GM18951 (cell line): ENCODE data around the gene TSPAN5.

Experiments
- POLR2A ChIP-seq: IDR thresholded peaks from 4 replicates; pipeline ENCODE4 v1.6.1; 2011; ENCODE audit warnings: mild to moderate bottlenecking; ENCODE audit not compliant: insufficient read length, insufficient read depth; ENCODE audit errors: extremely low read depth
- in situ Hi-C: fragments of 300-500 bp; cut with MboI; formaldehyde crosslinking; loops from one replicate; pipeline ENCODE4 v1.12.0; 2022; ENCODE audit warnings: low sequenced_read_pairs, mixed read lengths, inconsistent platforms; ENCODE audit not compliant: unreplicated experiment

Gene TSPAN5

GRCh38 chr4:98570151-98570797 lies 88.1 kb downstream of the TSPAN5 start:
- TF ChIP-seq POLR2A: no peak
- in situ Hi-C loops: no loop called here

- no peak for TF ChIP-seq POLR2A
- in situ Hi-C loops: no loop called here
Observed at GRCh38 chr4:98568941-98569663, 89.3 kb downstream of the TSPAN5 start.

GRCh38 chr4:98567611-98568010 lies 90.8 kb downstream of the TSPAN5 start:
- TF ChIP-seq POLR2A: no peak
- in situ Hi-C loops: no loop called here

DNA sequence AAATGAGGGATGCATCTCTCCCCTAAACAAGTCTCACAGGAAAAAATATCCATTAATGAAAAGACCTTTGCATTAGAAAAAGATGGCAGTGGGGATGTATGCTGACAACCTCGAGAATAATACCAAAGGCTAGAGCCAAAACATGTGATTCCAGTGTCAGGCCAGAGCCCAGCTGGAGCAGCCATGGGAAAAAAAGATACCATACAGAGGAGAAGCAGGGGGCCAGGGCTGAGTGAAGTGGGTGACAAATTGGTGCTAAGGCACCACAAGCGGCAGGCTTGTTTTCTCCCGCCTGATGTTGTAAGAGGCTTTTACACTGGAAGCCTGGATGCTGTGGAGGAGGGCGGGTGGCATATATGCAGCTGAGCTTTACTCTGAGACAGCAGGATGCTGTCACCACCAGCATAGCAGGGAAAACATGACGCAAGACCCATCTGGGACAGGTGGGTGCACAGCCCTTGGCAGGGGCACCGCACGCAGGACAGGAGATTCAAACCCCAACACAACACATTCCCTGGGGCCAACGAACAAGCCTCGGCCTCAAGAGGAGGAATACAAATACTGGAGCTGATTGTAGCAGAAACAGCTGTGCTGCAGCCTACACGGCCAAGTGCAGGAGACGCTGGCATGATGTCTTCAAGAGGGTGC lies 91.9 kb downstream of the TSPAN5 start:
- in situ Hi-C loops: no loop called here
- no peak for TF ChIP-seq POLR2A

DNA sequence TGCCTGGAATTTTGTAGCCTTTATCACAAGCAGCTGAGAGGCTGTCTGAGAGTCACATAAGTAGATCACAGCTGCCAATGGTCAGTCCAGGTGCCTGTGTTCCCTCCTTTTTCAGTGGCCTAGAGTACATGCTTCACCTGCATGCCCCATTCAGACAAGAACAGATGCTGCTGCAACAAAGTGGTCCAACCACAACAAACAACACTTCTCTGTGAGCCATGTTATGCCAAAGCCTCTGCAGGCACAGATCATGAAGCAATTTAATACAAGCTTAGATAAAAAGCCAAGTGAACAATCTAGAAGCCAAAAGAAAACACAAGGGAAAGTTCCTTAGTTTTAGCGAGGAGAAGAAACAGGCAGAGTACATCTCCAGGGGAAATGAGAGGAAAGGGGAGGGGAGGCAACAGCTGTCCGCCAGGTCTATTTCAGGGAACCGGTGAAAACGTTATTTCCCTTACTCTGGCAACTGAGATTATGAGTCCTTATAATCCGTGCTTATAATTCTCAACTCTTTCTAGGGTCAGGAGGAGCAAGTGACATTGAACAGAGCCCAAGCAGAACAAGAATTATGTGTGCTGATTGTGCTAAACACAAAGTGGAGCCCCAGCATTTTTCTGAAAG lies 92.6 kb downstream of the TSPAN5 start:
- in situ Hi-C loops: no loop called here
- TF ChIP-seq POLR2A: no peak

DNA sequence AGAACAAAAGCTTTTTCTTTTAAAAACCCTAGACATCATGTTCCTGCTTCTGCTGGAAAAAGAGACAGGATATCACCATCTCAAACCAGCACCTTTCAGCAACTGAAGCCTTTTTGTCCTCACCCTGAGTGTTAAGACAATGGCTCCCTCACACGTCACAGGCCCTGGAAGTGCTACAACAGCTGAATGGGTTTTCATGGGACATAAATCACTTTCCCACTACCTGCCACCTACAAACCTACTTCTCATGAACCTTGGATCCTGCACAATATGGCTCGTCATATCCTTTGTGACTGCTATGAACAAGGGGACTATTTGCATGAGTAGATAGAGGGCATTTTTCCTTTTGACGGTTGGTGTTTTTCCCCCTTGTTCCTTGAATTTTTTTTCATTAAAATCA lies 93.6 kb downstream of the TSPAN5 start:
- in situ Hi-C loops: no loop called here
- TF ChIP-seq POLR2A: no peak

DNA sequence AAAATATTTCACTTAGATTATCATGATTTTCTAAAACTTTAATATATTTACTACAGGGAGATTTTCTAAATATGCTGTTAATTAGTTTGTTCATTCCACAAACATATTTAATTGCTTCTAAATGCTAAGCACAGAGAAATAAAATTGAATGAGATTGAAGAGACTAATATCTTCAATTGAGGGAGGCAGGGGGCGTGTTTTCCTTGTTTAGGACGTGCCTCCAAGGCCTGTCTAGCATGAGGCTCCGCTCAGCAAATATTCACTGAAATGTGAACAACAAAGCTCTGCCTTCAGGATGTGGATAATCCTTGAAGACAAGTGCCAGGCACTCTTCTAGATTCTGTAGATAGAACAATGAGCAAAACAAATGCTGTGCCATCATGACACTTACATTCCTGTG lies 98.1 kb downstream of the TSPAN5 start:
- no peak for TF ChIP-seq POLR2A
- in situ Hi-C loops: no loop called here

GRCh38 chr4:98558471-98559169 lies 99.8 kb downstream of the TSPAN5 start:
- TF ChIP-seq POLR2A: no peak
- in situ Hi-C loops: no loop called here

GRCh38 chr4:98557194-98557892 lies 101.1 kb downstream of the TSPAN5 start:
- no peak for TF ChIP-seq POLR2A

GRCh38 chr4:98556451-98556850 lies 102.0 kb downstream of the TSPAN5 start:
- no peak for TF ChIP-seq POLR2A
- in situ Hi-C loops: no loop called here

More at GRCh38 chr4:98557194-98557892, 101.1 kb downstream of the TSPAN5 start:
- in situ Hi-C loops: no loop called here

- in situ Hi-C loops: no loop called here
- no peak for TF ChIP-seq POLR2A
Observed at GRCh38 chr4:98555798-98556445, 102.5 kb downstream of the TSPAN5 start.

GRCh38 chr4:98546910-98547594 lies 111.4 kb downstream of the TSPAN5 start:
- TF ChIP-seq POLR2A: no peak
- in situ Hi-C loops: no loop called here
